ENCODE data around the gene MPZL2. TPM values are rescaled to one million over a fixed set of nuclear protein-coding genes. Genes with fewer than 3 reads are reported as not detected.

Gene MPZL2
- total RNA-seq, 1 donor from 2014 or later = 27.2 TPM

DNA sequence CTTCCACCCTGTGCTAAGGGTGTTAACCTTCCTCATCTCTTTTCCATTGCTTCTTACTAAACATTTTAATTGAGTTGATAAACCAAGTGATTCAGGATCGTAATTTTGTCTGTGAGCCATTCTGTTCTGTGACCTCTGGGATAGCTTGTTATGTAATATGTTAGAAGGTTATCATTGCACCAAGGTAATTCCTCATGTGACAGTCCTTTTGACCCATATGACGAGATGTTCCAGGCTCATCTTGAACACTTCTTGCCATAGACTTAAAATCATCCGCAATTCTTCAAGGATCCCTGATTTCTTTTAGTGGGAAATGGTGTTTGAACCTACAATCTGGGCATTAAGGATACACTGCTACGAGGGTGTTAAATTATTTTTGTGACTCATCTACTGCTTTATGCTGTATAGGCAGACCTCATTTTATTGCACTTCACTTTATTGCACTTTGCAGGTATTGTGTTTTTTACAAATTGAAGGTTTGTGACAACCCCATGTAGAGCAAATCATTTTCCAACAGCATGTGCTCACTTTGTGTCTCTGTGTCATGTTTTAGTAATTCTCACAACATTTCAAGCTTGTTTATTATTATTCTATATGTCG, 19.0 kb upstream of the MPZL2 start:
- no peak for DNase-seq

GRCh38 chr11:118282606-118283005, 18.5 kb upstream of the MPZL2 start:
- DNase-seq = no peak

GRCh38 chr11:118281284-118281683, 17.2 kb upstream of the MPZL2 start:
- DNase-seq = no peak

DNA sequence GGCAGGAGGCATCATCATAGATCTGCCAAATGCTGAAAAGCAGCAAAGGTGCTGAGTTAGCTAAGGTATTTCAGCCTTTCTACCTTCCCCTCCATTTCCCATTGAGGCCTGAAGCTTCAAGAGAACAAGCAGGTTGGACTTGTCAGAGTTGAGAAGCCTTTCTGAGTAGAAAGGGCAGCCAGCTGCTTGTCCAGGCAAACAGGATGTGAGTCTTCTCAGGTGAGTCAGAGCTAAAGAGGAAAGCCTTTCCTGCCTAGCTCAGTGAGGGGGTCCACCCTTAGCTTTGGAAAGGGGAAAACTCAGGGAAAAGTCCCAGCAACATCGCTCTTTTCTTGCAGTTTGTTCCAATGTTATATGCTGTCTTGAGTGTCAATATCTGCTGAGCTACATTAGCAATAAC, 13.2 kb upstream of the MPZL2 start:
- DNase-seq = no peak

DNA sequence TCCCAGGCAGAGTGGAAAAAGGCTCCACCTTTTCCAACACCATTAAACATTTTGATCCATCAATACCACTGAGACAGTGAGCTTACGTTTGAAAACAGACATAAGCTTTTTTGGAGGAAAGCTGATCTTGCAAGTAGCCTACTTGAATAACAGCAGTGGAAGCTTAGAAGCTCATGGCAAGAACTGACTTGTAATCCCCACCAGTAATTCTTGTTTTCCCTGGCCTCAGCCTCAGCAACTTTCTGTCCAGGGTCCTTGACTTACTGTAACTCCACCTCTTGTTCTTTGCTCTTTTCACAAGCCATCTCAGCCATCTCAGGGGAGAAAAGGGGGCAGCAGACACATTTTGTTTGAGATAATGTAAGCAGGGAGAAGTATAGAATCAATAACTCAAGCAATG, 12.3 kb upstream of the MPZL2 start:
- no peak for DNase-seq

GRCh38 chr11:118275176-118275575, 11.1 kb upstream of the MPZL2 start:
- no peak for DNase-seq

GRCh38 chr11:118274186-118274585, 10.1 kb upstream of the MPZL2 start:
- no peak for DNase-seq

- DNase-seq = no peak
Measured at GRCh38 chr11:118272001-118272400, 7.9 kb upstream of the MPZL2 start.

- no peak for DNase-seq
Measured at GRCh38 chr11:118267486-118267885, 3.4 kb upstream of the MPZL2 start.

DNA sequence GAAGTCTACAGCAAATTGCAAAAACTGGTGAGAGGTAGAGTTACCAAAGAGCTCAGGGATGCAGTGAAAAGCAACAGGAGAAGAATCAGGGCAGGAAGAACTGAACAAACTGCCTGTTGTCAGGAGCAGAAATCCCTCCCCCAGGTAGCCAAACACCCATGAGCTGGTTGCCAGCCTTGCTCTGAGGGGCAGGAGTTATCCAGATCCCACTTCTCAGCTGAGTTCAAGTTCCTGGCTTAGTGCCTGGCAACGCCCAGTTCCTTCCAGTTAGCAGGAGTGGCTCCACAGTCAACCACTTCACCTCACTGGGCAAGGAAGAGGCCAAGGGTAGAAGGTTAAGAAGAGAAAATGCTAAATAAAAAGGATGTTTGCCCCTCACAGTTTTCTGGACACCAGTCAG, 1.9 kb upstream of the MPZL2 start:
- no peak for DNase-seq

GRCh38 chr11:118264569-118265465, 720 bp upstream of the MPZL2 start:
- DNase-seq = no peak

GRCh38 chr11:118263112-118263511, 985 bp downstream of the MPZL2 start:
- no peak for DNase-seq

GRCh38 chr11:118260353-118260752, 3.7 kb downstream of the MPZL2 start:
- no peak for DNase-seq

DNA sequence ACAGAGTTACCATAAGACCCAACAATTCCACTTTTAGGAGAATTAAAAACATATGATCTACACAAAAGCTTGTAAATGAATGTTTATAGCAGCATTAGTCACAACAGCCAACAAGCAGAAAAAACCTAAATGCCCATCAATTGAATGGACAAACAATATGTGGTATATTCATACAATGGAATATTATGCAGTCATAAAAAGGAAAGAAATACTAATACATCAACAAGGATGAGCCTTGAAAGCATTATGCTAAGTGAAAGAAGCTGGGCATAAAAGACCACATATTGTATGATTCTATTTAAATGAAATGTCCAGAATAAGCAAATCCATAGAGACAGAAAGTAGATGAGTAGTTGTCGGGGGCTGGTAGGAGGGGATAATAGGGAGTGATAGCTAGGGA, 5.0 kb downstream of the MPZL2 start:
- DNase-seq = no peak

DNA sequence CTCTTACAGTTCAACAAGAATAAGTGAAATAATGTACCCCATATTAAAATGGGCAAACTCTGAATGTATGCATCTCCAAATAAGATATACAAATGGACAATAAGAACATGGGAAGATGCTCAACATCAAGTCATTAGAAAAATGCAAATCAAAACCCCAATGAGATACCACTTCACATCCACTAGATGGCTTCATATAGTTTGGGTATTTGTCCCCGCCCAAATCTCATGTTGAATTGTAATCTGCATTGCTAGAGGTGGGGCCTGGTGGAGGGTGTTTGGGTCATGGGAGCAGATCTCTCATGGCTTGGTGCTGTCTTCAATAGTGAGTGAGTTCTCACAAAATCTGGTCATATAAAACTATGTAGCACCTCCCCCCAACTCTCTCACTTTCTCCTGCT, 5.7 kb downstream of the MPZL2 start:
- no peak for DNase-seq

DNA sequence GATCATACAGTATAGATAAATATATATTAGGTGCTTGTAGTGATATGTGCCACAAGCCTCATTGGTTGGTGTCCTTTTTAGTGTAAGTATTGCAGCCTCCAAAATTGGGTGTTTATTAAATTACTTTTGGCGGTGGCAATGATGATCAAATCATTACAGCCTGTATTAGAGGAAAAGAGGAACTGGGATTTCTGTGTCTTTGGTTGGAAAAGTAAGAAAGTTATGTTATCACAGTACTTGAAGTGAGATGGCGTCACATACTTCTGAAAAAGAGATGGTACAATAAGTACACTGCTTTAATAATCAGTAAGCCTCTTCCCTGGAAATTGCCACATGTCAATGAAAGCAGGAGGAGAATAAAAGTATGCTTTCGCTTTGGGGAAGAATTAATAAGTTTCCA, 11.4 kb downstream of the MPZL2 start:
- DNase-seq = no peak

DNA sequence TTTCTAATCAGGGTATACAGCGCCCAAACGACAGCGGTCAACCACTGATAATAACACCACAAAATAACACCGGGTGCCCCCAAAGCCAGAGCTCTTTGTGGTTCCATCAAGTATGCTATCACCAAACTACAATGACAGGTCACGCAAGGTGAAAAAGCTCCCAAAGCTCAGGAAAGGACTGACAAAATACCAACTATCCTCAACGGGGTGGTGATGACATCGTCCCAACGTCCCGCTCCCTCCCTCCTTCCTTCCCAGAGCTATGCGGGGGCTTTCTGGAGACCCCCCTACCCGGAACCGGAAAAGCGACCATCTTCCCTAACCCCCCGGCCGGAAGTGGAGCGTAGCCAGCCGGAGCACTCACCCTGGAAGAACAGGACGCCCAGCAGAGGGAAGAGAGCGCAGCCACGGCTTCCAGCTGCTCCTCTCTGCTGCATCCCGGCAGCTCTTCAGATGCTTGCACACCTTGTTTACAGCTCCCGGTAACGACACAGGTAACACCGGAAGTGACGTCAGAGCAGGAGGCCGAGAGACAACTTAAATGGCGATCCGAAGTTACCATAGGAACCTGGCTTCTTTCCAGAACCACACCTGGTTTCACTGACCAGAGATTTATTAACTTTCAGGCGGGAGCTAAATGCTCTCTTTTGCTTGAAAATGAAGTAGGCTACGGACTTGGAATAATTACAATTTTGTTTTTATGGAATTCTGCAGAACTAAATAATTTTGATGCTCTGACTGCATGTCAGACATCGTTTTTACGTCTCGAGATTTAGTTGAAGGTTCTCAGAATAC, 12.0 kb downstream of the MPZL2 start, which contains the start of gene MPZL3:
TSS of gene MPZL3 (minus strand) at position 508 of the 795 bp plus-strand sequence. CDS start at position 437, 71 bp downstream.
- peak; percentile 97 for DNase-seq

- no peak for DNase-seq
Measured at GRCh38 chr11:118247041-118247440, 17.1 kb downstream of the MPZL2 start.

- no peak for DNase-seq
Measured at GRCh38 chr11:118245936-118246562, 18.0 kb downstream of the MPZL2 start.

DNA sequence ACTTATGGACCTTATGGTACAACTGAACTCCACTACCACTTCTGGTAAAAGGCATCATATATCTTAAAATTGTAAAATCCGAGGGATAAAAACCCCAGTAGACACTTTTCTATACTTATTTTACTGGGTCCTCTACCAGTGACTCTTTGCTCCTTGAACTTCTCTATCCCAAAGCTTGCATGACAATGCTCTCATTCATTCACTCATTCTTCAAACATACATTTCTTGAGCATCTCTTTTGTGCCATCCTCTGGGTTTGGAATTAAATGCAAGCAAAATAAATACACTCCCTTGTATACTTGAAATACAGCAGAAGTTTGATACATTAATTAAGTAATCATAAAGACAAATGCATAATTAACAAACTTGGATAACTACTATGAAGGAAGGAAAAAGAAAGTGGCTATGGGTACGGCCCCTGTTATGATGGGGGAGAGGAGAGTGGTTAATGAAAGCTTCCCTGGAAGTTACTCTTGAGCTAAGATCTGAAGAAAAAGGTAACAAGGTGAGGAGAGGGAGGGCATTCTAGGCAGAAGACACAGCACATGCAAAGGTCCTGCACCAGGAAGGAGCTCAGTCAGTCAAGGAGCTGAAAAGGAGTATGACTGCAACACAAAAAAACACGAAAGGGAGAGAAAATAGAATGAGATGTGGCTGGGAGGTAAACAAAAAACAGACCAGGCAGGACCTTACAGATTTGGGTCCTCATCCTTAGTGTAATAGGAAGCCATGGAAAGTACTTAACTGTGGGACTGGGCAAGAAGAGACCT, 19.9 kb downstream of the MPZL2 start:
- no peak for DNase-seq

DNA sequence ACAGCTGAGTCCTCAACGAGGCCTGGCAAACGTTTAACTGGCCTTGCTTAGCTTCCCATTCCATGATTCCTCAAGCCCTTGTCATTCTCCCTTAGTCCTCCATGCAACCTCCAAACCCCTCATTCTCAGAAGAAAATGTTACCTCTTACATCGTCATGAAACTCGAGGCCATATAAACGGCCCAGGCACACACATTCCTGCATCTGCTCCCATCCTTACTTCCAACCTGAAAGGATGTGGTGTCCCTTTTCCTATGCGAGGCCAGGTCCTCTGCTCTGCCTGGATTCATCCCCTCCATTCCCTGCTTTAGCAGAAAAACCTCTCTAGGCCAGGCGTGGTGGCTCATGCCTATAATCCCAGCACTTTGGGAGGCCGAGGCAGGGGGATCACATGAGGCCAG, 20.9 kb downstream of the MPZL2 start:
- DNase-seq = no peak

- no peak for DNase-seq
Measured at GRCh38 chr11:118241764-118242098, 22.4 kb downstream of the MPZL2 start.
